ENCODE measurements around the gene PTPN23.
"Not testable (repeated sequence)": the region's sequence is repeated elsewhere in the genome, so short reads cannot be mapped to it uniquely, and the experiment has no call there.

PTPN23 gene

DNA sequence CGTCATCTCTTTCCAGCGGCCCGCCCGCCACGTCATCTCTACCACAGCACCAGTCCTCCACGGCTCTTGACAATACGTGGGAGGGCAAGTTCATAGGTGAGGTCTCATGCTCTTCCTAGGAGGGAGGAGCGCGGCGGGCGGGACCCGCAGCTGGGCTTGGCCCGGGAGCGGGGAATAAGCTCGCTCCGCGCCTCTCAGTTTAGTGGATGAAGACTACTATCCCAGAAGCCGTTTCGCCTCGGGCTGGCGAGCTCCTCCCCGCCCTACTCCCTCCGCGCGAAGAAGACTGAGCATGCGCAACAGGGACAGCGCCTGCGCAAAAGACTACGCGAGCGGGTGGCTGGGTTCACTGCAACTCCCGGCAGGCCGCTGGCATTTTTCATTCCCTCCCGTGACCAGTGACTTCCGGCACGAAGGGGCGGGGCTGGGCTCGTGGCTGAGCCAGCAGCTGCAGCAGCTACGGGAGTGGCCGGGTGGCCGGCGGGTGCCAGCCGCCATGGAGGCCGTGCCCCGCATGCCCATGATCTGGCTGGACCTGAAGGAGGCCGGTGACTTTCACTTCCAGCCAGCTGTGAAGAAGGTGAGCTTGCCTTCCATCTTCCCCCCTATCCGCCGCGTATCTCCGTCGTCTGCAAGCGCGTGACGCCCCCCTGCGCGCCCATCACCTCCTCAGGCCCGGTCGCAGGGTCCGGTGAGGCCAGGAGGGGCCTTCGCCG, at the start of gene PTPN23:
PTPN23 (plus strand) TSS at position 421 of the 716 bp plus-strand sequence; CDS start at position 497, 76 bp downstream.
- peak; percentile 99 for DNase-seq (ENCODE audit: low spot score)

- no peak for DNase-seq (ENCODE audit: low spot score)
Observed at GRCh38 chr3:47333907-47334306, 46.9 kb upstream of the PTPN23 start.

DNA sequence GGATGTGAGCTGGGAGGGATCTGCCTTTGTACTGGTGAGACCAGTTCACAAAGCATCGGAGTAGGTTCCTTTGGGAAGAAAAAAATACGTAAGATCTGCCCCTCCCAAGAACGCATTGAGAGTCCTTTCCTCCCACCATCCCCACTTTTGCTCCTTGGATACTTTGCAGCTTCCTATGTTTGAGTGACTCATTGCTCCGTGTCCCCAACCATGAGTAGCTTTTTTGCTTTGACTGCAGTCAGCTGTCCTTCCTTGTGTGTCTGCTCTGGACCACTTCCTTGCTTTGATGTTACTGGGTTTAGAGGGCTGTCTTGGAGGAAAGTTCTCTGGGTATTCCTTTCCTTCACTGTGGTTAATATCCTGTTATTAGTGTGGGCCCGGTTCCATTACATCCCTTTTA, 43.2 kb upstream of the PTPN23 start:
- no peak for DNase-seq (ENCODE audit: low spot score)

DNA sequence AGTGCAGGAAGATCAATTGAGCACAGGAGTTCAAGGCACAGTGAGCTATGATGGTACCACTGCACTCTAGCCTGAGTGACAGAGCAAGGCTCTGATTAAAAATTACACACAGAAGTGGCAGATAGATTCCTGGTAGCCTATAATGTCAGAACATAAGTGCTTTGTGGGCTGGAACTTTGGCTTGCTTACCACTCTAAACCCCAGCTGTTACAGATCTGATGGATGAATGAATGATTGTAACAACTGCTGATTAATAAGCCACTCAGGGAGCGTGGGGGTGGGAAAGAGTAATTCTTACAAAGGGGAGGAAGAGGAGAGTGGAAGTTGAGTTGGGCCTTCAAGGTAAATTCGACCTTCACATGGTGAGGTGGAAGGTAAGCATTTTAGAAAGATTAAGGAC, 40.9 kb upstream of the PTPN23 start:
- no peak for DNase-seq (ENCODE audit: low spot score)

DNA sequence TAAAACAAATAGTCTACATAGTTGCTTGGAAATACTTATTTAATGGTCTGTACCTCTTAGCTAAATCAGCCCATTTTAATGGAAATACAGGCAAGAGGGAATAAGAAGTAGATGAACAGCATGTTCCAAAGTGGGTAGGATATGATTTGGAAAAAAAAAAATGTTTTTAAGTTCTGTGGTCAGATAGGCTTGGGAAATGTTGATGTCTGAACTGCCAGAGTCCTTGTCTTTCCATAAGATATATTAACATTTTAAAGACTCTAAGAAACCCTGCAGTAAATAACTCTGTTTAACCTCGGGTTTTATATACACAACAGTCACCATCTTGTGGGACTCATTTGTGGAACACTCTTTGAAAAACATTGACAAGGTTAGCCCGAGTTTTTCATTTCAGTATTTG, 40.0 kb upstream of the PTPN23 start:
- no peak for DNase-seq (ENCODE audit: low spot score)

DNA sequence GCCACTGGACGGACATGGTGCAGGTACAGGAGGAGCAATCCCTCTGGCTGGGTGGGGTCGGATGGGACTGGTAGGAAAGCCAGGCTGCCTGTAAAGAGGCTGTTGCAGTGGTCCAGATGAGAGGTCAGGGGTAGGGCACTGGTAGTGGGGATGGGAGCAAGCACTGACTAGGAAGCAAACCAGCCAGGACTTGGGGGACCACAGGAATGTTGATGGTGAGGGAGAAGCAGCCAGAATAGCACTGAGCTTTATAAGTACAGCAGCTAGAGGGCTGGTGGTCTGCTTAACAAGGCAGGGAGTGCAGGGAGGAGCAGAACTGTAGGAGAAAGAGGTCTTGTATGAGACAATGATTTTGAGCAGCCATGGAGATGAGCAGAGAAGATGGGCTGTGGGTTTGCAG, 38.7 kb upstream of the PTPN23 start:
- no peak for DNase-seq (ENCODE audit: low spot score)

DNA sequence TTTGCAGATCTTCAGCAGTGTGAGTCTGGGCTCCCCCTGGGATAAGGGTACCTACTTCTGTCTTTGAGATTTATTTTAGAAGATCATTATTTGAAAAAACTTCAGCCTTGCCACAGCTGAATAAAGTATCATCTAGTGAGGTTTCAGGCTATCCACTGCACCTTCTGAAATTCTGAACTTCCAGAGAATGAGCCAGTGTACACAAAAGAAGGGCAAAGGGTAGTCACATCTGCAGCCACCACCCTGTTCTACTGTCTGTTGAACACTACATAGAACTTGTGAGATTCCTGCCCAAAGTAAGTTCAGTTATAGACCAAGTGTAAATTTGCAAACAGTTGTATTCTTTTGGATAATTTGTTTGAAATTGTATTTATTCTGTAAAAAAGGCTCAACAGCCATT, 38.0 kb upstream of the PTPN23 start:
- DNase-seq (ENCODE audit: low spot score): no peak

DNA sequence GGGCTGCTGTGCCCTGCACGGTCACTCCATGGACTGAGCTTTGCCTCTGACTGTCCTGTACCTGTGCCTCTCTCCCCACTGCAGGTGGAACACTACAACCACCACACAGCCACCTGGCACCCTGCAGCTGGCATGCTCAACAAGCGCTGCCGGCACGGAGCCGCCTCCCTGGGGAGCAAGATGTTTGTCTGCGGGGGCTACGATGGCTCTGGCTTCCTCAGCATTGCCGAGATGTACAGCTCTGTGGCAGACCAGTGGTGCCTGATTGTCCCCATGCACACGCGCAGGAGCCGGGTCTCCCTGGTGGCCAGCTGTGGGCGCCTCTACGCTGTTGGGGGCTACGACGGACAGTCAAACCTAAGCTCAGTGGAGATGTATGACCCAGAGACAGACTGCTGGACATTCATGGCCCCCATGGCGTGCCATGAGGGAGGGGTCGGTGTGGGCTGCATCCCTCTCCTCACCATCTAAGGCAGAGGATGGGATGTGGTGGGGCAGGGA, 37.3 kb upstream of the PTPN23 start:
- DNase-seq (ENCODE audit: low spot score): no peak

GRCh38 chr3:47344971-47345370, 35.9 kb upstream of the PTPN23 start:
- no peak for DNase-seq (ENCODE audit: low spot score)

- DNase-seq (ENCODE audit: low spot score): peak; percentile 83
Observed at GRCh38 chr3:47347217-47347801, 33.5 kb upstream of the PTPN23 start.

GRCh38 chr3:47348411-47349154, 32.2 kb upstream of the PTPN23 start:
- no peak for DNase-seq (ENCODE audit: low spot score)

- no peak for DNase-seq (ENCODE audit: low spot score)
Observed at GRCh38 chr3:47355010-47355409, 25.8 kb upstream of the PTPN23 start.

- no peak for DNase-seq (ENCODE audit: low spot score)
Observed at GRCh38 chr3:47356201-47356600, 24.6 kb upstream of the PTPN23 start.

GRCh38 chr3:47359323-47359722, 21.5 kb upstream of the PTPN23 start:
- no peak for DNase-seq (ENCODE audit: low spot score)

- DNase-seq (ENCODE audit: low spot score): not testable (repeated sequence)
Observed at GRCh38 chr3:47360110-47360517, 20.7 kb upstream of the PTPN23 start.

DNA sequence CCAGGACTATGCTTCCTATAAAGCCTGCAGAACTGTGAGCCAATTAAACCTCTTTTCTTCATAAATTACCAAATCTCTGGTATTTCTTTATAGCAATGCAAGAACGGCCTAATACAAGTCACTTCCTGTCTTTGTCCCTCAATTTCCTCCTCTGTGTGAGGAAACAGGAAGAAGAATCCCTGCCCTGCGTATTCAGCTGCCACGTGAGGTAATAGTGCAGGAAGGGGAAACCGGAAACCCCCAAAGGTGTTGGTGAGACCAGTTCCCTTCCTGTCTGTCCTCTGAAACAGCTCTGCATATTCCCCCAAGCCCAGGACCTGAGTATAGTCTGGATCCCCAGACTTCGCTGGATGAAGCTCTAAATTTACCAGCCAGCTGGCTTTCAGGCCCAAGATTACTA, 18.1 kb upstream of the PTPN23 start:
- DNase-seq (ENCODE audit: low spot score): no peak

- DNase-seq (ENCODE audit: low spot score): peak; percentile 46
Observed at GRCh38 chr3:47365213-47366153, 15.3 kb upstream of the PTPN23 start.

GRCh38 chr3:47366833-47367232, 14.0 kb upstream of the PTPN23 start:
- no peak for DNase-seq (ENCODE audit: low spot score)

DNA sequence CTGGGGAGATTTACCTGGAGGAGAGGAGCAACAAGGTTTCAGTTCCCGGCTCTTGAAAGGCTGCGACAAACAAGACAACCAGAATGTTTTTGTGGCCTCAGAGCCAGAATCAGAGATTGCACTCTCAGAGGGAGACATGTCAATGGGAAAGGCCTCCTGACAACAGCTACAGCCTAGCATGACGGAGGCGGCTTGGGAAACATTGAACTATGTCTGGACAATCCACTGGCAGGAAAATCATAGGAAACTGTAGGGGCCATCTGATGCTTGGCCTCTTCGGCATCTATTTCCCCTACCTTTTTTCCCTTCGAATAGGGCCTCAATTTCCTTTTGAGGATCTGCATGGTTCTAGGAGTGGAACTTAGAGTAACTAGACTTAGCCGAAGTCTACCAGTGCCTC, 13.2 kb upstream of the PTPN23 start:
- no peak for DNase-seq (ENCODE audit: low spot score)

DNA sequence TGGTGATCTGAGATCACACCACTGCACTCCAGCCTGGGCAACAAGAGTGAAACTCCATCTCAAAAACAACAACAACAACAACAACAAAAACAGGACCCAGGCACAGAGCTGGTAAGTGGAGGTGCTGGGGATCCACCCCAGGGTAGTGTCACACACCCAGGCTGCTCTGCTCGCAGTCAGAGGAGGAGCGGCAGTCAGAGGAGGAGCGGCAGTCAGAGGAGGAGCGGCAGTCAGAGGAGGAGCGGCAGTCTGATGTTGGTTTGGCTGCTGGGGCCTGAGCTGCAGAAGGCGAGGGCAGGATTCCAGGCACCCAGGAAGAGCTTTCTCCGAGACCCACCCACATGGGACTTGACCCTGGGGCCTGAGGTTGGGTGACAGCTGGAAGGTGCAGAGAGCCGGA, 10.8 kb upstream of the PTPN23 start:
- DNase-seq (ENCODE audit: low spot score): not testable (repeated sequence)

- peak; percentile 65 for DNase-seq (ENCODE audit: low spot score)
Observed at GRCh38 chr3:47370887-47371697, 9.7 kb upstream of the PTPN23 start.
